Parathyroid adenoma (tissue), 2 donors: Measurements from ENCODE around the gene DCP2.

ENCODE experiments used
- H2AFZ ChIP-seq: fragments of 300-600 bp; sonication (generic); one replicate; pipeline ENCODE4 v1.7.0; 2017; ENCODE audit warnings: antibody characterized with exemption, mild to moderate bottlenecking
- H3K27ac ChIP-seq: fragments of 300-600 bp; sonication (generic); one replicate; pipeline ENCODE4 v1.7.0; 2017
- H3K27me3 ChIP-seq: fragments of 300-600 bp; sonication (generic); one replicate; pipeline ENCODE4 v1.7.0; 2017; ENCODE audit warnings: low read length; ENCODE audit not compliant: control insufficient read depth, insufficient read depth
- H3K36me3 ChIP-seq: fragments of 300-600 bp; sonication (generic); one replicate; pipeline ENCODE4 v1.7.0; 2017; ENCODE audit warnings: low read length; ENCODE audit not compliant: control insufficient read depth, insufficient read depth
- H3K4me1 ChIP-seq: fragments of 300-600 bp; sonication (generic); one replicate; pipeline ENCODE4 v1.7.0; 2017; ENCODE audit warnings: control low read depth
- H3K4me2 ChIP-seq: fragments of 300-600 bp; sonication (generic); one replicate; pipeline ENCODE4 v1.7.0; 2017; ENCODE audit warnings: low read length
- H3K4me3 ChIP-seq: fragments of 300-600 bp; sonication (generic); one replicate; pipeline ENCODE4 v1.7.0; 2017; ENCODE audit warnings: low read depth, low read length
- H3K79me2 ChIP-seq: fragments of 300-600 bp; sonication (generic); one replicate; pipeline ENCODE4 v1.7.0; 2017; ENCODE audit warnings: control low read depth
- H3K9ac ChIP-seq: fragments of 300-600 bp; sonication (generic); one replicate; pipeline ENCODE4 v1.7.0; 2017; ENCODE audit warnings: mild to moderate bottlenecking
- H3K9me3 ChIP-seq: fragments of 300-600 bp; sonication (generic); one replicate; pipeline ENCODE4 v1.7.0; 2017; ENCODE audit warnings: low read length; ENCODE audit not compliant: control insufficient read depth
- CTCF ChIP-seq: fragments of 300-600 bp; sonication (generic); IDR thresholded peaks from one replicate; pipeline ENCODE4 v1.7.0; 2017; ENCODE audit warnings: antibody characterized with exemption, mild to moderate bottlenecking
- donor health status: primary hyperparathyroidism.

The DCP2 gene

DNA sequence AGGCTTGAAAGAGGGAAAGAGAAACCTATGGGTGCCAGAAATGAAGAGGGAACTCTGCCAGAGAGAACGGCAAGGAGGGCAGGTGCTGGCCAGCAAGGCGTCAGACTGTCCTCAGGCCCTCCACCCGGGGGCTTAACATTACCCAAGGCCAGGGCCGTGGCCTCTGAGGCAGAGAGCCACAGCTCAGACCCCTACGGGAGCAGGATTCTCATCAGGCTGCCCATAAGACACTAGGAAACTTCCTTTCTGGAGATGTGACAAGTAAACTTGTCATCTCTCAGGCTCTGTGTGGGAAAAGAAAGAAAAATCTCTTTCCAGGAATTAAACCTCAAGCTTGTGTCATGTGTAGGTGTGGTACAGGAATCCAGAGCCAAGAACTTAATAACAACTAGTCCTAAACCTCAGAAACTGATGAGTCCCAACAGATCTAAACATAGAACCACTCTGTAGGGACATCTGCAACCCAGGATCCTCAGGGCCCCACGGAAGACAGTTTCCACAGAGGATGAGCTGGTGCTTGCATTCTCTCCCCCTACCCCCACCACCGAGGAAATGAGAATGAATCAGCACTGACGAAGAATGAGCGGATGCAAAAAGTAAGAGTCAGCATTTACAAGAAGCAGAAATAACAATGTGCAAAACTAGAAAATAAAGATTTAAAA is 74.3 kb downstream of the DCP2 start:
- Histone ChIP-seq H2AFZ (no peak overlapping the region), H3K9me3 (no peaks in the 10 kb centered on the region), H3K4me2 (no peak overlapping the region), H3K79me2 (peaks cover 5% of the 10 kb centered on the region), H3K4me3 (no peak overlapping the region), H3K27ac (peak overlapping the region; percentile 94), H3K9ac (no peak overlapping the region), H3K36me3 (no peaks in the 10 kb centered on the region), H3K4me1 (peaks cover 56% of the 10 kb centered on the region), H3K27me3 (no peaks in the 10 kb centered on the region)
- no peak for TF ChIP-seq CTCF

DNA sequence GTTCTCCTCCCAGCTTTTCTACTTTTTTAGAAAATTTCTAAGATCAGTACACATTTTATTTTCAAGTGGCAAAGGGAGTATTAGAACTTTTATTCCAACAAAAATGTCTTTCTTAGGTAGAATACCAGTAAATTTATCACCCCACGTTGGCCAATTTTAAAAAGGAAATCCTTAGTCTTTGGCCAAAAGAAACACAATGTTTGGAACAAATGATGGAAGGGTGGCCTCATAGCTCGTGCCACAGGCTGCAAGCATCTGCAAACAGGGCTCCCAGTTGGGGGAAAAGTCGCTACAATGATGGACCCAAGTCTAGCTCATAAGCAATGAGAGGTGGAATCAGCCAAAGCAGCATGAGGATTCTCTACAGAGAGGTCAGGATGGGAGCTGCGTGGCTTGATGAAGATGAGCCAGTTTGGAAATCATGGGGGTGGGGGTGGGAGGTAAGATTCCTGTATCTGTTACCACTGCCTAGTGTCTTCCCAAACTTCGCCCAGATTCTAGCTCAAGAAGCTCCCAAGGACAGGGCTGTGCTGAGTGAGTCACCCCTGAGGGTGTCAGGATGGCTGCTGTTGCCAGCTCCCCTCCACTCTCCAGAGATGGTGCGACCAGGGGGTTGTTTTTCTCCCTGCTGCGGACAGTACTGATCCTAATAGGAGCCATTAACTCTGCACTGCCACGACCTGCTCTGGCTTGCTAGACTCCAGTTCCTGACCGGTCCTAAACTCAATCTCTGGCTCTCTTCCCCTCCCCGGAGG is 75.6 kb downstream of the DCP2 start:
- Histone ChIP-seq H3K27ac (peak overlapping the region; percentile 94), H3K79me2 (peaks cover 12% of the 10 kb centered on the region)

GRCh38 chr5:113053511-113053995 is 77.0 kb downstream of the DCP2 start:
- peaks cover 61% of the 10 kb centered on the region for H3K4me1 ChIP-seq
- H3K4me2 ChIP-seq: no peak overlapping the region
- no peaks in the 10 kb centered on the region for H3K9me3 ChIP-seq
- no peak for TF ChIP-seq CTCF
- no peaks in the 10 kb centered on the region for H3K27me3 ChIP-seq
- H3K36me3 ChIP-seq: no peaks in the 10 kb centered on the region
- peaks cover 21% of the 10 kb centered on the region for H3K79me2 ChIP-seq
- H3K27ac ChIP-seq: peak overlapping the region; percentile 94
- H3K4me3 ChIP-seq: no peak overlapping the region
- no peak overlapping the region for H2AFZ ChIP-seq
- H3K9ac ChIP-seq: no peak overlapping the region

More for the DNA sequence above, 75.6 kb downstream of the DCP2 start:
- Histone ChIP-seq H3K9ac (no peak overlapping the region), H3K9me3 (no peaks in the 10 kb centered on the region), H3K36me3 (no peaks in the 10 kb centered on the region), H3K27me3 (no peaks in the 10 kb centered on the region), H3K4me2 (no peak overlapping the region), H2AFZ (no peak overlapping the region), H3K4me3 (no peak overlapping the region), H3K4me1 (peaks cover 61% of the 10 kb centered on the region)
- no peak for TF ChIP-seq CTCF

- Histone ChIP-seq H3K9me3 (no peaks in the 10 kb centered on the region), H2AFZ (no peak overlapping the region), H3K4me2 (no peak overlapping the region), H3K27ac (peak overlapping the region; percentile 94), H3K79me2 (peaks cover 27% of the 10 kb centered on the region), H3K27me3 (no peaks in the 10 kb centered on the region), H3K36me3 (no peaks in the 10 kb centered on the region), H3K9ac (no peak overlapping the region), H3K4me3 (no peak overlapping the region), H3K4me1 (peaks cover 64% of the 10 kb centered on the region)
- TF ChIP-seq CTCF: no peak
Measured at GRCh38 chr5:113054899-113055298, 78.3 kb downstream of the DCP2 start.
